Activated CD4-positive, alpha-beta T cell treated with anti-CD3 and anti-CD28 coated beads for 1 hour (primary cell): ENCODE measurements around the gene KIRREL3.

Experiments
- DNase-seq: peaks from one replicate; pipeline ENCODE4 v3.0.0-alpha.2; 2020

Gene KIRREL3

DNA sequence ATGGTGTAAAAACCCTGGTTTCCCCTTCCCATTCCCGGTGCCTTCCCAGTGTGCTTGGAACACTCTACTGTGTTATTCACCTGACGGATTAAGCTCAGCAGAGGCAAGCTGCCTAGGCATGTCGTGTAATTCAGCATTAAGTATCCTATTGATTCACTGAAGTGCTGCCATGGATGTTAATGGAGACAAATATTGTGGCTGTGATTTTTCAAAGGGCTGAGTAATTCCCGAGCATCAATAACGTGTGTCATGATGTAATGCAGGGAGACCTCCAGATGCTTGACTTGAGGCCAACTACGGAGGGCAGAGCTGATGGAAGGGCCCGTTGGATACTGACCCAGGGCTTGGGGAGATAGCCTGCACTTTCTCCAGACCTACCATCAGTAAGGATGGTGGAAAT is 376.1 kb downstream of the KIRREL3 start:
- DNase-seq: no peak

GRCh38 chr11:126619516-126619915 is 381.1 kb downstream of the KIRREL3 start:
- DNase-seq: no peak

DNA sequence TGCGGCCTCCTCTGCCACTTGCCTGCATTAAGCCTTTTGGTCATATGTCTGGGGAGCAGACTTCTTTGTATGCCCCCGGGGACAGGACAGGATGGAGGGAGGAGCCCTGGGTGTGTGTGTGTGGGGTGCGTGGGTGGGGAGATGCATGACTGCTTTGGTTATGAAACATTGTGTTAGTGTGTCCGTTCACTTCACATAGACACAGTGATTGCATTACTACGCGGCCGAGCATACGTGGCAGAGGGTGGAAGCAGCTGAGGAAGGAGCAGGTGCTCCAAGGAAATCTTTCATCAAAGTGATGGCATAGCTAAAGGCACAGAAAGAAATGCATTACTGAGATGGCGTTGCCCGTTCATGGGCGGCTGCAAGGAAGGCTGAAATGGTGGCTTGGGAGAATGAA is 384.7 kb downstream of the KIRREL3 start:
- no peak for DNase-seq

DNA sequence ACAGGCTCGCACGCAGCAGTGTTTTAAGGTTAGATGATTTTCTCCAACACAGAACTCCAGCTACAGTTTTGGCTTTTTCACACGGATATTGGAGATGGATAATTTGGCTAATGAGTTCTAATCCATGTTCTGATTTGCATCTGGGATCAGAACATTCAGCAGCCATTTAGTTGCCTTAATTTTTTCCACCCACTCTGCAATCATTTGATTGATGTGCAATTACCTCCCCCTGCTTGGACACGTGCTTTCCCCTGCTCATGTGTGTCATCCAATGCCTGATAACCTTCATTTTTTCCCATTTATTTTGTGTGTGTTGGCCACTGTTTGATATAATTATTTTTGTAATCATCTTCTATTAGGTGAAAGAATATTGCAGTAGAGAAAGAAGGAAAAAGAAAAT is 387.3 kb downstream of the KIRREL3 start:
- DNase-seq: no peak

DNA sequence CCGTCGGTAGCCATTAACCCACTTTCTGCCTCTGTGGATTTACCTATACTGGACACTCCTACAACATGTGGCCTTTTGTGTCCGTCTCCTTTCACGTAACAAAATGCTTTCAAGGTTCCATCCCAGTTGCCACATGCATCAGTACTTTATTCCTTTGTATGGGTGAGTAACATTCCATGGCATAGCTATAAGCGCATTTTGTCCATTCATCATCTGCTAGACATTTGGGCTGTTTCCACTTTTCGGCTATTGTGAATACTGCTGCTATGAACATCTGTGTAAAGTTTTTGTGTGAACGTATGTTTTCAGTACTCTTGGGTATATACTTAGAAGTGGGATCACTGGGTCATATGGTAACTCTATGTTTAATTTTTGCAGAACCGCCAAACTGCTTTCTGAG is 387.9 kb downstream of the KIRREL3 start:
- DNase-seq: no peak

GRCh38 chr11:126611438-126611837 is 389.1 kb downstream of the KIRREL3 start:
- DNase-seq: no peak

DNA sequence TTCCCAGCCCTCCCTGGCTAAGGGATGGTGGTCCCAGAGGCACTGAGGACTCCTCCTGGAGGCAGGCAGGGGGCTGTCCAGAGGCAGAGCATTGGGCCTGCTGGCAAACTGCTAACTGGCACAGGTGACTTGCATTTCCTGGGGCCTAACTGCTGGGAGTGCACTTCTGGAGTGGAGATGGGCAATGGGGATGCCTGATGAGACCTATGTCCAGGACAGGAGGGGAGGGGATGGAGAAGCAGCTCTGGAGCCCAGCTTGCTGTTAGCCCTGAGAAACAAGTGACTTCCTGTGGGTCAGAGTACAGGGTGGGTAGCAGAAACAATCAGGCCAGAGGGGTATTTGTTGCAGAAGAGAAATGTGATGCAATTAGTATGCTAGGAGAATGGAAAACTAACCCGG is 391.9 kb downstream of the KIRREL3 start:
- DNase-seq: no peak

GRCh38 chr11:126607776-126608541 is 392.6 kb downstream of the KIRREL3 start:
- no peak for DNase-seq

DNA sequence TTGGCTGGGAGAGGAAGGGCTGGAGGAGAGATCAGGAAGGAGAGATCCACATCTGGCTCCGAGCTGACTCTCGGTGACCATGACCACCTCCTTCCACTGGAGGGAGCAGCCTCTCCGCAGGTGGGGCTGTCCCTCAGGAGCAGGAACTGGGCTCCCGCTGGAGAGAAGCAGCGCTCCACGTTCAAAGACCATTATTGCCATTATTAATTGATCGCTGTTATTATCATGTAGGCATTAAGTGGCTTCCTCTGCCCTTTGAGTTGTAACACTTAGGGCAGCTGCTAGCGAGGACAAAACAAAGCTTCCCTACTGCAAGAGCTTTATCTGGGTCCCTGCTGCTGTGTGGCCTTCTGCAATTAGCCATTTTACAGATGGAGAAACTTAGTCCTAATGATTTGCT is 393.2 kb downstream of the KIRREL3 start:
- no peak for DNase-seq

- no peak for DNase-seq
These were observed 394.1 kb downstream of the KIRREL3 start for GRCh38 chr11:126606484-126606883.

GRCh38 chr11:126604461-126604860 is 396.1 kb downstream of the KIRREL3 start:
- no peak for DNase-seq

- no peak for DNase-seq
These were observed 397.1 kb downstream of the KIRREL3 start for GRCh38 chr11:126603486-126603885.

- DNase-seq: no peak
These were observed 397.6 kb downstream of the KIRREL3 start for GRCh38 chr11:126602993-126603392.

- DNase-seq: no peak
These were observed 398.1 kb downstream of the KIRREL3 start for GRCh38 chr11:126602349-126602940.

DNA sequence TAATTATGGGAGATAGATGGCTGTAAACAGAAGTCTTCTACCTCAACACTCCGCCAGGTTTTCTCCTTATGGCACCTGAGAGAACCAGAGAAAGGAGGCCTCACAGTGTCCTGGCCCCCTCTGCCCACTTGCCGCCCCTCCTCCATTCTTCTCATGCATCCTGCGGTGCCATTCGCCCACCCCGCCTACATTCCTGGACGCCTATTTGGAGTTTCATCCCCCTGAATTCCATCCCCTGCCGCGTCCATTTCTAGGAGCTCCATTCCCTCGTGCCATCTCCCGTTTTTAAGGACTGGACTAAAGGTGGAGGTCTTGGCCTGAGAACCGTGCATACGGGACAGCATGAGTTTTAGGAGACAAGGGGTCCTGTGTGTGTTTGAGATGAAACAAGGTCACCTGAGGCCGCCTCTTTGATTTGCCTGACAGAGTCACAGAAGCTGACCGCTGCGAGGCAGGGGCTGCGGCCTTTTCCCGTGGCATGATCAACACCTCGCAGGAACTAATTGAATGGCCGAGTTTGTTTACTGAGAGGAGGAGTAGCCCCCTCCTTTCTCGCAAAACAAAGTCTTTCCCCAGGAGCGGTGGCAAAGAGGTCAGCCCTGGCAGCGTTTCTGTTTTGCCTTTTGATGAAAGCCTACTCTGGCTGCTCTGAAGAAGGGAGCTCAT is 398.9 kb downstream of the KIRREL3 start:
- no peak for DNase-seq

GRCh38 chr11:126601136-126601535 is 399.4 kb downstream of the KIRREL3 start:
- no peak for DNase-seq

- no peak for DNase-seq
These were observed 401.2 kb downstream of the KIRREL3 start for GRCh38 chr11:126599217-126599897.

DNA sequence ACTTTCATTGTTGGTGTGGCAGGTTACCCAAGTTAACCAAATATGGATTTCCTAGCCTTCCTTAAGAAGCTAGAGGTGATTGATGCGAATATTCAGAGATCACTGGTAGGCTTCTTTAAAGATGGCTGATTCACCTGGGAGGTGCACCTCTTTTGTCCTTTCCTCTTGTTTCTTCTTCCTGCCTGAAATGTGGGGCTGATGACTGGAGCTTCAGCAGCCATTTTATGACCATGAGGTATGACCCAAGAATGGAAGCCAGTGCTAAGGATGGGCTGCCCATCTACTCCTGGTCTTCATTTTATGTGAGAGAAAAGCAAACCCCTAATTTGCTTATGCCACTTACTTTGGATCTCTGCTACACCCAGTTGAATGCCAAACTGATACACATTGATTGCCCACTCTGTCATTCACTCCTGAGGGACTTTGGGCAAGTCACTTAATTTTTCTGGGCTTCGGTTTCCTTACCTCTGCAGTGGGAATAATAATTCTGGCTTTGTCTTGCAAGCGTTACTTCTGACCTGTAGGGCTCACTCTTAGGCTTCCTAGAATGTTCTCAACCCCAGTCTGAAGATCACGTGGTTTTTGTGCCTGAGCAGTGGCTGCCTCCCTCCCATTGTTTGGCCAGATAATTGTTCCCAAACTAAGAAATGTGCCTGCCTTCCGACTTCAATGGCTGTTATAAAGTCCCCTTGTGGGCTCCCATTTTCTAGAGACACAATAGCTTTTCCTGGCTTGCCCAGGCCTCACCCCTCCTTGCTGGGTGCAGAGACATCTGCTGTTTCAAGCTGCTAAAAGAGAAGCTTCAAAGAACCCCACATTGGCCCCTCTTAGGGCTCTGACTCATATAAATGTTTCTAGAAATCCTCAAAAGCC is 402.0 kb downstream of the KIRREL3 start:
- DNase-seq: no peak

- no peak for DNase-seq
These were observed 403.5 kb downstream of the KIRREL3 start for GRCh38 chr11:126597041-126597440.

DNA sequence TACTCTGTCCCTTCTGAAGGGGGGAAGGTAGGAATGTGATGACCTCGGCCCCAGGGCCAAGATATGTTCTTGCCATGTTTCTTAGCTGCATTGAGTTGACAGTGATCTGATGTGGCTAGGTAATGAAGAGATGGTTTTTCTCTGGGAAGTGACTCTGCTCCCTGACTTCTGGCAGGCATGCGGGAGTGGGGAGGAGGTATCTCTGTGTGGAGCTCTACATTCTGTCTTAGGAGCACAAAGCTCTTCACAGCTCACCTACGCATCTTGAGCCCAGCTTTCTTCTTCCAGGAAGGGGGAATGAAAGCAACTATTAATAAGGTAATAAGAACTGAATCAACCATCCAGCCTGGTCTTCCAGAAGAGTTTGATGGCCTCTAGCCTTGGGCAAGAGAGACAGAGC is 404.1 kb downstream of the KIRREL3 start:
- no peak for DNase-seq

GRCh38 chr11:126595560-126595959 is 405.0 kb downstream of the KIRREL3 start:
- no peak for DNase-seq

- no peak for DNase-seq
These were observed 405.6 kb downstream of the KIRREL3 start for GRCh38 chr11:126594921-126595367.
